OCI-LY1 (cell line): Measurements from ENCODE around the gene SLX4IP.

Experiments used
- EZH2 ChIP-seq: fragments of 200-600 bp; sonication (generic), shearing (Covaris generic); IDR thresholded peaks from 2 replicates; pipeline ENCODE4 v1.8.0; 2017; ENCODE audit warnings: borderline replicate concordance, mixed run types, mild to moderate bottlenecking, antibody characterized with exemption, low read length, moderate library complexity, mixed read lengths
- TF ChIP-seq, protein P1 (sequence below): fragments of 200-600 bp; sonication (generic), shearing (Covaris generic); IDR thresholded peaks from 2 replicates; pipeline ENCODE4 v1.5.1; 2017; ENCODE audit warnings: mild to moderate bottlenecking, antibody characterized with exemption, low read length, moderate library complexity, mixed read lengths

DNA sequence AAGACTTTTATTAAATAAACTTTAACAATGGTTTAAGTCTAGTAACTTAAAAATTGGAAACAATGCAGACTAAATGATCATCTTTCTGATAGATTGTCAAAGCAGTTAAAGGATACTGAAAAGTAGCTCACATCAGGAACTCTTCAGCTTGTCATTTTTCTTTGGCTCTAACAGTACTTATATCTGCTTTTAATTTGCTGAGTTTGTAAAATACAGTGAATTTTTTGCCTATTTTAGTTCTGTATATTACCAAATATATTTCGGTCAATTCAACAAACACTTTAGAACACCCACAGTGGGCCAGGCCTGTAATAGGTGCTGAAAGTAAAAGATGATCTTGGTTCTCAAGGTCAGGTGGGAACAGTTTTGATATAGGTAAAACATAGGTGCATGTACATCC is 23.4 kb upstream of the SLX4IP start:
- TF ChIP-seq, protein P1, sequence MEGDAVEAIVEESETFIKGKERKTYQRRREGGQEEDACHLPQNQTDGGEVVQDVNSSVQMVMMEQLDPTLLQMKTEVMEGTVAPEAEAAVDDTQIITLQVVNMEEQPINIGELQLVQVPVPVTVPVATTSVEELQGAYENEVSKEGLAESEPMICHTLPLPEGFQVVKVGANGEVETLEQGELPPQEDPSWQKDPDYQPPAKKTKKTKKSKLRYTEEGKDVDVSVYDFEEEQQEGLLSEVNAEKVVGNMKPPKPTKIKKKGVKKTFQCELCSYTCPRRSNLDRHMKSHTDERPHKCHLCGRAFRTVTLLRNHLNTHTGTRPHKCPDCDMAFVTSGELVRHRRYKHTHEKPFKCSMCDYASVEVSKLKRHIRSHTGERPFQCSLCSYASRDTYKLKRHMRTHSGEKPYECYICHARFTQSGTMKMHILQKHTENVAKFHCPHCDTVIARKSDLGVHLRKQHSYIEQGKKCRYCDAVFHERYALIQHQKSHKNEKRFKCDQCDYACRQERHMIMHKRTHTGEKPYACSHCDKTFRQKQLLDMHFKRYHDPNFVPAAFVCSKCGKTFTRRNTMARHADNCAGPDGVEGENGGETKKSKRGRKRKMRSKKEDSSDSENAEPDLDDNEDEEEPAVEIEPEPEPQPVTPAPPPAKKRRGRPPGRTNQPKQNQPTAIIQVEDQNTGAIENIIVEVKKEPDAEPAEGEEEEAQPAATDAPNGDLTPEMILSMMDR, result no peak
- TF ChIP-seq EZH2, result no peak
